ENCODE data around the gene HACE1.
A peak's percentile ranks its signal among the peaks of the same experiment; 100 is the strongest.
"Not testable (repeated sequence)": the region's sequence is repeated elsewhere in the genome, so short reads cannot be mapped to it uniquely, and the experiment has no call there.

HACE1 gene

GRCh38 chr6:104829183-104829958 lies 30.3 kb downstream of the HACE1 start:
- DNase-seq: no peak

- no peak for DNase-seq
Observed at GRCh38 chr6:104828478-104828877, 31.2 kb downstream of the HACE1 start.

GRCh38 chr6:104820820-104821219 lies 38.9 kb downstream of the HACE1 start:
- not testable (repeated sequence) for DNase-seq

GRCh38 chr6:104816125-104816524 lies 43.6 kb downstream of the HACE1 start:
- DNase-seq: no peak

GRCh38 chr6:104814743-104815142 lies 45.0 kb downstream of the HACE1 start:
- DNase-seq: no peak

- DNase-seq: no peak
Observed at GRCh38 chr6:104813552-104813951, 46.2 kb downstream of the HACE1 start.

GRCh38 chr6:104809116-104809515 lies 50.6 kb downstream of the HACE1 start:
- no peak for DNase-seq

- not testable (repeated sequence) for DNase-seq
Observed at GRCh38 chr6:104805335-104805734, 54.4 kb downstream of the HACE1 start.

GRCh38 chr6:104799134-104799657 lies 60.5 kb downstream of the HACE1 start:
- DNase-seq: no peak

- no peak for DNase-seq
Observed at GRCh38 chr6:104796031-104796785, 63.5 kb downstream of the HACE1 start.

- peak; percentile 7 for DNase-seq
Observed at GRCh38 chr6:104795363-104795762, 64.4 kb downstream of the HACE1 start.

GRCh38 chr6:104789770-104790190 lies 69.9 kb downstream of the HACE1 start:
- no peak for DNase-seq

GRCh38 chr6:104788400-104788799 lies 71.3 kb downstream of the HACE1 start:
- DNase-seq: no peak

GRCh38 chr6:104787305-104787704 lies 72.4 kb downstream of the HACE1 start:
- no peak for DNase-seq

- no peak for DNase-seq
Observed at GRCh38 chr6:104784884-104785283, 74.8 kb downstream of the HACE1 start.

GRCh38 chr6:104771258-104771832 lies 88.4 kb downstream of the HACE1 start:
- peak; percentile 8 for DNase-seq

GRCh38 chr6:104768906-104769305 lies 90.8 kb downstream of the HACE1 start:
- DNase-seq: no peak

GRCh38 chr6:104766595-104766994 lies 93.1 kb downstream of the HACE1 start:
- DNase-seq: no peak

GRCh38 chr6:104754788-104755409 lies 104.8 kb downstream of the HACE1 start:
- DNase-seq: no peak

GRCh38 chr6:104753251-104753650 lies 106.5 kb downstream of the HACE1 start:
- no peak for DNase-seq

- DNase-seq: no peak
Observed at GRCh38 chr6:104750449-104750848, 109.3 kb downstream of the HACE1 start.

GRCh38 chr6:104739124-104739523 lies 120.6 kb downstream of the HACE1 start:
- DNase-seq: not testable (repeated sequence)

GRCh38 chr6:104737567-104737966 lies 122.2 kb downstream of the HACE1 start:
- DNase-seq: not testable (repeated sequence)
